OCI-LY7 (cell line): ENCODE data around the gene LAMA1. TPM values are rescaled to one million over a fixed set of nuclear protein-coding genes. Genes with fewer than 3 reads are reported as not detected.

Experiments
- BruUV-seq: library from RNA; stranded (reverse); fragments of 400-500 nt; replicated peaks from 2 replicates; lab custom pipeline; 2021; lab: Mats Ljungman, UMichigan
- CTCF ChIA-PET: fragments of 300-600 bp; sonication (Branson Sonifier 250); formaldehyde crosslinking; loops from one replicate; lab custom pipeline; 2022; ENCODE audit warnings: antibody characterized with exemption; ENCODE audit not compliant: unreplicated experiment; lab: Charles Lee
- POLR2A ChIA-PET: fragments of 300-600 bp; sonication (Branson Sonifier 250); formaldehyde crosslinking; loops from one replicate; lab custom pipeline; 2022; ENCODE audit warnings: antibody characterized with exemption; lab: Charles Lee
- DNase-seq: peaks from one replicate; pipeline ENCODE4 v3.0.0-alpha.2; 2015; ENCODE audit warnings: low spot score
- H2AFZ ChIP-seq: fragments of 200-600 bp; sonication (generic), shearing (Covaris generic); 2 replicates; pipeline ENCODE4 v1.6.1; 2014; ENCODE audit warnings: mild to moderate bottlenecking, antibody characterized with exemption, low read length, moderate library complexity
- H3K27ac ChIP-seq: fragments of 200-600 bp; sonication (generic); 2 replicates; pipeline ENCODE4 v1.5.1; 2014; ENCODE audit warnings: mixed run types, low read depth, mild to moderate bottlenecking, moderate library complexity, low read length, inconsistent platforms; ENCODE audit not compliant: poor library complexity, severe bottlenecking
- H3K36me3 ChIP-seq: fragments of 200-600 bp; sonication (generic); 2 replicates; pipeline ENCODE4 v1.6.1; 2014; ENCODE audit warnings: mild to moderate bottlenecking, antibody characterized with exemption, low read length, moderate library complexity, mixed read lengths; ENCODE audit not compliant: insufficient read depth
- H3K4me1 ChIP-seq: fragments of 200-600 bp; sonication (generic); 2 replicates; pipeline ENCODE4 v1.5.1; 2014; ENCODE audit warnings: mild to moderate bottlenecking, low read length; ENCODE audit not compliant: insufficient read depth, poor library complexity, severe bottlenecking
- H3K4me2 ChIP-seq: fragments of 200-600 bp; sonication (generic); 2 replicates; pipeline ENCODE4 v1.6.1; 2014; ENCODE audit warnings: mild to moderate bottlenecking, low read length
- H3K4me3 ChIP-seq: fragments of 200-600 bp; sonication (generic); 2 replicates; pipeline ENCODE4 v1.5.1; 2014; ENCODE audit warnings: mild to moderate bottlenecking, low read depth, low read length; ENCODE audit not compliant: poor library complexity, severe bottlenecking
- H3K79me2 ChIP-seq: fragments of 200-600 bp; sonication (generic); 2 replicates; pipeline ENCODE4 v1.6.1; 2016; ENCODE audit warnings: low read depth, mild to moderate bottlenecking, low read length, moderate library complexity, mixed read lengths; ENCODE audit not compliant: insufficient read depth
- H3K9me2 ChIP-seq: fragments of 200-600 bp; sonication (generic); 2 replicates; pipeline ENCODE4 v1.6.1; 2016; ENCODE audit warnings: mild to moderate bottlenecking, low read length, mixed read lengths; ENCODE audit not compliant: insufficient read depth
- H3K9me3 ChIP-seq: fragments of 200-600 bp; sonication (generic); 2 replicates; pipeline ENCODE4 v1.6.1; 2014; ENCODE audit warnings: mild to moderate bottlenecking, mixed run types, low read length, mixed read lengths
- H4K20me1 ChIP-seq: fragments of 200-600 bp; sonication (generic); 2 replicates; pipeline ENCODE4 v1.6.1; 2014; ENCODE audit warnings: mild to moderate bottlenecking, antibody characterized with exemption, low read length, moderate library complexity, mixed read lengths; ENCODE audit not compliant: insufficient read depth
- CTCF ChIP-seq: fragments of 200-600 bp; sonication (generic); conservative IDR thresholded peaks from 2 replicates; pipeline ENCODE4 v1.5.1; 2014; ENCODE audit warnings: mild to moderate bottlenecking, antibody characterized with exemption, low read length, moderate library complexity, mixed read lengths
- EZH2phosphoT487 ChIP-seq: fragments of 200-600 bp; sonication (generic); IDR thresholded peaks from 2 replicates; pipeline ENCODE4 v1.6.1; 2018; ENCODE audit warnings: low read depth, borderline replicate concordance, mild to moderate bottlenecking, mixed run types, antibody characterized with exemption, low read length, moderate library complexity, mixed read lengths
- intact Hi-C: fragments of 100-400 bp; cut with micrococcal nuclease; formaldehyde crosslinking; loops from one replicate; pipeline ENCODE4 v1.10.0; 2022; ENCODE audit not compliant: unreplicated experiment
- total RNA-seq, 2 experiments: library from RNA; depleted of rRNA in 1 of 2; stranded (reverse); fragments of >200 nt in 1 of 2; shearing (Covaris generic) in 1 of 2; gene quantifications; 2 replicates each; pipeline ENCODE4 v1.2.3, GENCODE V29; 2014 to 2022

Gene LAMA1
- total RNA-seq, 2 experiments from 2014 or later = not detected

- POLR2A ChIA-PET = interaction anchor here (0.5 to 0.7 kb wide), 2 partner anchors 168 to 1211 kb away, joined by 3 read pairs; no protein-coding TSS in a partner anchor
Observed at GRCh38 chr18:7059276-7059675, 58.3 kb downstream of the LAMA1 start.

GRCh38 chr18:7056026-7056425 is 61.6 kb downstream of the LAMA1 start:
- intact Hi-C loops = no loop called here
- Histone ChIP-seq H3K9me2 (no peaks in the 10 kb centered on the region), H4K20me1 (no peaks in the 10 kb centered on the region), H3K4me3 (no peak overlapping the region), H2AFZ (no peak overlapping the region), H3K36me3 (no peaks in the 10 kb centered on the region), H3K4me1 (no peaks in the 10 kb centered on the region), H3K79me2 (no peaks in the 10 kb centered on the region), H3K4me2 (no peak overlapping the region), H3K27ac (no peak overlapping the region), H3K9me3 (no peaks in the 10 kb centered on the region)
- TF ChIP-seq CTCF (no peak), EZH2phosphoT487 (no peak)
- POLR2A ChIA-PET = interaction anchor here (1.0 kb wide), 1 partner anchor 23 kb away, joined by 3 read pairs; no protein-coding TSS in a partner anchor
- BruUV-seq = no TSS peak
- DNase-seq = no peak
- CTCF ChIA-PET = no interaction called here

More at GRCh38 chr18:7059276-7059675, 58.3 kb downstream of the LAMA1 start:
- Histone ChIP-seq H4K20me1 (no peaks in the 10 kb centered on the region), H3K9me3 (no peaks in the 10 kb centered on the region), H3K27ac (no peak overlapping the region), H3K4me3 (no peak overlapping the region), H3K36me3 (no peaks in the 10 kb centered on the region), H3K4me1 (no peaks in the 10 kb centered on the region), H3K79me2 (no peaks in the 10 kb centered on the region), H3K4me2 (no peak overlapping the region), H2AFZ (no peak overlapping the region), H3K9me2 (no peaks in the 10 kb centered on the region)
- TF ChIP-seq CTCF (no peak), EZH2phosphoT487 (no peak)
- no peak for DNase-seq
- CTCF ChIA-PET = no interaction called here
- intact Hi-C loops = no loop called here
- BruUV-seq = no TSS peak

- Histone ChIP-seq H3K79me2 (no peaks in the 10 kb centered on the region), H3K27ac (no peak overlapping the region), H3K4me1 (no peaks in the 10 kb centered on the region), H3K9me3 (no peaks in the 10 kb centered on the region), H3K4me3 (no peak overlapping the region), H3K4me2 (no peak overlapping the region), H3K9me2 (no peaks in the 10 kb centered on the region), H2AFZ (no peak overlapping the region), H3K36me3 (no peaks in the 10 kb centered on the region), H4K20me1 (no peaks in the 10 kb centered on the region)
- intact Hi-C loops = no loop called here
- TF ChIP-seq EZH2phosphoT487 = no peak
- no peak for TF ChIP-seq CTCF
- DNase-seq = no peak
- ChIA-PET POLR2A (interaction anchor here (0.6 kb wide), 1 partner anchor 25 kb away, joined by 3 read pairs; no protein-coding TSS in a partner anchor), CTCF (no interaction called here)
- no TSS peak for BruUV-seq
Observed at GRCh38 chr18:7049951-7050350, 67.6 kb downstream of the LAMA1 start.
